ENCODE data around the gene UHRF2. TPM values are rescaled to one million over a fixed set of nuclear protein-coding genes. Genes with fewer than 3 reads are reported as not detected.

UHRF2 gene
- total and polyA plus RNA-seq, 9 of the 15 experiments (the other 6 are each of a cell fraction or from before 2014, with no cell fraction given) = 5.6 to 39.0 (median 20.1) TPM

GRCh38 chr9:6414247-6414641 is 1.2 kb downstream of the UHRF2 start:
- H4K20me1 ChIP-seq (replicated peaks; ENCODE audit: control insufficient read depth, insufficient read depth, low read length) = peaks cover 4% of the 10 kb centered on the region; the same call in 1 of the 2 replicates
- no peaks in the 10 kb centered on the region for H3K9me1 ChIP-seq (ENCODE audit: control insufficient read depth, insufficient read depth, low read length)
- H3K9ac ChIP-seq (ENCODE audit: insufficient read depth in 1 of 2, low read depth in 2 of 2, low read length in 2 of 2) = peak overlapping the region; percentile 83 to 98
- ChIA-PET POLR2A (interaction anchor here (0.8 to 3.1 kb wide), 10 partner anchors 8 to 59 kb away, joined by 3 to 18 read pairs (median 4); no protein-coding TSS in a partner anchor), CTCF (ENCODE audit: low intra/inter-chr PET ratio) (no interaction called here)
- no peaks in the 10 kb centered on the region for H3K27me3 ChIP-seq (ENCODE audit: control insufficient read depth in 2 of 2, insufficient read depth in 2 of 2, low read length in 2 of 2)
- peak; percentile 45 for ATAC-seq
- peaks cover 5% of the 10 kb centered on the region; the same call in 1 of the 2 replicates for H3K9me3 ChIP-seq (replicated peaks; ENCODE audit: control insufficient read depth, insufficient read depth, low read depth, low read length)
- FAIRE-seq = peak; percentile 59
- 0 out of 2 replicates have a peak, but pooled peaks have one; percentile 17 for TF ChIP-seq TEAD4 (IDR thresholded peaks at IDR 0.05; ENCODE audit: low read length)
- no peak for TF ChIP-seq TEAD4 (CRISPR knock-in tag; IDR thresholded peaks at IDR 0.05; ENCODE audit: borderline replicate concordance)
- TF ChIP-seq SMARCE1 (IDR thresholded peaks at IDR 0.05) = peak; percentile 35; the same call in 1 of the 2 replicates
- TF ChIP-seq, protein P1, sequence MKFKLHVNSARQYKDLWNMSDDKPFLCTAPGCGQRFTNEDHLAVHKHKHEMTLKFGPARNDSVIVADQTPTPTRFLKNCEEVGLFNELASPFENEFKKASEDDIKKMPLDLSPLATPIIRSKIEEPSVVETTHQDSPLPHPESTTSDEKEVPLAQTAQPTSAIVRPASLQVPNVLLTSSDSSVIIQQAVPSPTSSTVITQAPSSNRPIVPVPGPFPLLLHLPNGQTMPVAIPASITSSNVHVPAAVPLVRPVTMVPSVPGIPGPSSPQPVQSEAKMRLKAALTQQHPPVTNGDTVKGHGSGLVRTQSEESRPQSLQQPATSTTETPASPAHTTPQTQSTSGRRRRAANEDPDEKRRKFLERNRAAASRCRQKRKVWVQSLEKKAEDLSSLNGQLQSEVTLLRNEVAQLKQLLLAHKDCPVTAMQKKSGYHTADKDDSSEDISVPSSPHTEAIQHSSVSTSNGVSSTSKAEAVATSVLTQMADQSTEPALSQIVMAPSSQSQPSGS (CRISPR knock-in tag; IDR thresholded peaks at IDR 0.05) = no peak
- in situ Hi-C loops (cut with MboI) (no loop called here), intact Hi-C loops (cut with micrococcal nuclease) (no loop called here)
- peaks cover 8% of the 10 kb centered on the region; the same call in 2 of the 3 replicates for H3K36me3 ChIP-seq (ENCODE audit: control insufficient read depth, insufficient read depth, low read length)
- peaks cover 5 to 19% of the 10 kb centered on the region in 2 experiments; a peak in 4 of 5 replicates for H3K4me1 ChIP-seq (replicated peaks in 1 of 2; ENCODE audit: control insufficient read depth in 2 of 2, insufficient read depth in 2 of 2, low read length in 2 of 2)
- BruUV-seq (replicated peaks) = no TSS peak
- DNase-seq (ENCODE audit: extremely low read depth in 1 of 4, low spot score in 3 of 4) = peak in 1 of 4 experiments; percentile 12
- H3K4me3 ChIP-seq = peak overlapping the region; percentile 90
- H2AFZ ChIP-seq (ENCODE audit: low read depth, low read length) = 0 out of 2 replicates have a peak overlapping the region, but pooled peaks have one; percentile 76
- H3K79me2 ChIP-seq (ENCODE audit: control insufficient read depth, insufficient read depth, low read length) = peaks cover 63% of the 10 kb centered on the region
- H3K4me2 ChIP-seq (ENCODE audit: insufficient read depth, low read length) = peak overlapping the region; percentile 83
- H3K27ac ChIP-seq (ENCODE audit: extremely low read depth, low read depth, low read length) = peak overlapping the region; percentile 88; the same call in 2 of the 3 replicates
- WGBS (ENCODE audit: insufficient coverage, low coverage, missing lambda C conversion rate) = 0% methylated on average over 10 of the region's 11 CpGs
